Forelimb muscle (tissue), 1 donor: ENCODE results near the gene ZNF552. TPM values are rescaled to one million over a fixed set of nuclear protein-coding genes. Genes with fewer than 3 reads are reported as not detected.
A peak's percentile ranks its signal among the peaks of the same experiment; 100 is the strongest.

ENCODE experiments used
- DNase-seq: peaks from one replicate; pipeline ENCODE4 v3.0.0-alpha.2; 2013; ENCODE audit warnings: low read depth
- polyA plus RNA-seq: library from polyadenylated mRNA; unstranded; fragments of 120-200 nt; gene quantifications from one replicate; pipeline ENCODE4 v1.2.1, GENCODE V29; 2013; ENCODE audit not compliant: insufficient read length

ZNF552 gene
- polyA plus RNA-seq, 1 donor = 5.4 TPM

GRCh38 chr19:57779220-57779845 is 35.4 kb downstream of the ZNF552 start:
- DNase-seq = no peak

- DNase-seq = no peak
Measured at GRCh38 chr19:57778336-57778735, 36.4 kb downstream of the ZNF552 start.

GRCh38 chr19:57776764-57777296 is 37.9 kb downstream of the ZNF552 start:
- DNase-seq = no peak

- DNase-seq = no peak
Measured at GRCh38 chr19:57773488-57773887, 41.2 kb downstream of the ZNF552 start.

- DNase-seq = no peak
Measured at GRCh38 chr19:57771417-57771816, 43.3 kb downstream of the ZNF552 start.

- peak; percentile 86 for DNase-seq
Measured at GRCh38 chr19:57769345-57770131, 45.2 kb downstream of the ZNF552 start, which contains the start of gene ZNF586. Gene ZNF586, plus strand, starts transcription at chr19:57769676. Its CDS starts 167 bp downstream, at chr19:57769843.

- no peak for DNase-seq
Measured at GRCh38 chr19:57759096-57759495, 55.6 kb downstream of the ZNF552 start.

GRCh38 chr19:57757941-57758340 is 56.8 kb downstream of the ZNF552 start:
- DNase-seq = no peak

Other genes starting within 250 kb of the ZNF552 start
- gene ZNF416, start 236.0 kb downstream of the ZNF552 start, polyA plus RNA-seq = 4.9 TPM
- gene ZIK1, start 230.8 kb downstream of the ZNF552 start, polyA plus RNA-seq = 4.8 TPM
- gene ZNF530, start 215.0 kb downstream of the ZNF552 start, polyA plus RNA-seq = 3.6 TPM
- gene ZNF134, start 200.7 kb downstream of the ZNF552 start, polyA plus RNA-seq = 13.2 TPM
- gene ZNF211, start 181.7 kb downstream of the ZNF552 start, polyA plus RNA-seq = 17.3 TPM
- not detected for gene ZSCAN4, start 146.0 kb downstream of the ZNF552 start, polyA plus RNA-seq
- 5.6 TPM for gene ZNF551, start 132.9 kb downstream of the ZNF552 start, polyA plus RNA-seq
- 13.1 TPM for gene ZNF154, start 105.7 kb downstream of the ZNF552 start, polyA plus RNA-seq
- gene ZNF671, start 87.3 kb downstream of the ZNF552 start, polyA plus RNA-seq = 8.2 TPM
- gene ZNF776, start 68.1 kb downstream of the ZNF552 start, polyA plus RNA-seq = 15.4 TPM
- 13.6 TPM for gene ZNF586, start 45.2 kb downstream of the ZNF552 start, polyA plus RNA-seq
- gene ZNF587B, start 15.4 kb upstream of the ZNF552 start, polyA plus RNA-seq = 5.1 TPM
- gene ZNF587, start 34.9 kb upstream of the ZNF552 start, polyA plus RNA-seq = 16.9 TPM
- gene ZNF814, start 74.1 kb upstream of the ZNF552 start, polyA plus RNA-seq = 22.7 TPM
- 14.2 TPM for gene ZNF417, start 101.7 kb upstream of the ZNF552 start, polyA plus RNA-seq
- 10.5 TPM for gene ZNF418, start 120.5 kb upstream of the ZNF552 start, polyA plus RNA-seq
- gene ZNF256, start 132.8 kb upstream of the ZNF552 start, polyA plus RNA-seq = 6.0 TPM
- gene C19orf18, start 159.6 kb upstream of the ZNF552 start, polyA plus RNA-seq = 1.5 TPM
- 10.5 TPM for gene ZNF606, start 187.9 kb upstream of the ZNF552 start, polyA plus RNA-seq
- gene ZSCAN1, start 219.1 kb upstream of the ZNF552 start, polyA plus RNA-seq = 0.91 TPM
- 12.5 TPM for gene ZNF135, start 244.4 kb upstream of the ZNF552 start, polyA plus RNA-seq